ENCODE results near the gene PRRG4.
"Not testable (repeated sequence)": the region's sequence is repeated elsewhere in the genome, so short reads cannot be mapped to it uniquely, and the experiment has no call there.

DNA sequence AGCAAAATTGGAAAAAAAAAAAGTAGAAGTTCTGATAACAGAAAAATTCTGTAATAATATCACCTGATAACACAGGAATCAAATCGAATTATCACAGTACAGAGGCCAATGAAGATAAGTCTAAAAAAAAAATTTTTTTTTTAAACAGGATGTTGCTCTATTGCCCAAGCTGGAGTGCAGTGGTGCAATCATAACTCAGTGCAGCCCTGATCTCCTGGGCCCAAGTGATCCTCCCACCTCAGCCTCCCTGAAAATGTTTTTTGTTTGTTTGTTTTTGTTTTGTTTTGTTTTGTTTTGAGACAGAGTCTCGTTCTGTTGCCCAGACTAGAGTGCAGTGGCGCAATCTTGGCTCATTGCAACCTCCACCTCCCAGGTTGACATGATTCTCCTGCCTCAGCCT is 6.1 kb upstream of the PRRG4 start:
- TF ChIP-seq CTCF (conservative IDR thresholded peaks at IDR 0.05); ZFX (IDR thresholded peaks at IDR 0.05): not testable (repeated sequence)

Data from C4-2B (cell line).